Stimulated activated CD8-positive, alpha-beta memory T cell treated with anti-CD3 and anti-CD28 coated beads, Interleukin-2, amount 100 ng/mL, for 1 hour (primary cell): ENCODE results near the gene HDAC4.

Experiments used
- DNase-seq, 2 donors: peaks; one replicate each; pipeline ENCODE4 v3.0.0-alpha.2; 2020; ENCODE audit warnings: low read depth in 2 of 2

HDAC4 gene

GRCh38 chr2:239012936-239013677 lies 387.7 kb downstream of the HDAC4 start:
- no peak for DNase-seq

GRCh38 chr2:239012228-239012627 lies 388.6 kb downstream of the HDAC4 start:
- no peak for DNase-seq

- no peak for DNase-seq
These were observed 391.2 kb downstream of the HDAC4 start for GRCh38 chr2:239009589-239009961.

GRCh38 chr2:239008677-239009588 lies 391.9 kb downstream of the HDAC4 start:
- DNase-seq: no peak

GRCh38 chr2:239008004-239008403 lies 392.8 kb downstream of the HDAC4 start:
- DNase-seq: no peak

- no peak for DNase-seq
These were observed 394.1 kb downstream of the HDAC4 start for GRCh38 chr2:239006622-239007285.

- no peak for DNase-seq
These were observed 395.2 kb downstream of the HDAC4 start for GRCh38 chr2:239005586-239005985.

- no peak for DNase-seq
These were observed 396.4 kb downstream of the HDAC4 start for GRCh38 chr2:239004274-239005015.

- DNase-seq: no peak
These were observed 397.1 kb downstream of the HDAC4 start for GRCh38 chr2:239003624-239004273.

- no peak for DNase-seq
These were observed 397.7 kb downstream of the HDAC4 start for GRCh38 chr2:239002954-239003623.

- DNase-seq: no peak
These were observed 398.2 kb downstream of the HDAC4 start for GRCh38 chr2:239002591-239002953.

GRCh38 chr2:239001794-239002193 lies 399.0 kb downstream of the HDAC4 start:
- no peak for DNase-seq

- DNase-seq: no peak
These were observed 400.2 kb downstream of the HDAC4 start for GRCh38 chr2:239000500-239001073.

- DNase-seq: no peak
These were observed 400.7 kb downstream of the HDAC4 start for GRCh38 chr2:239000089-239000488.

GRCh38 chr2:238999291-238999741 lies 401.5 kb downstream of the HDAC4 start:
- DNase-seq: no peak

- no peak for DNase-seq
These were observed 402.0 kb downstream of the HDAC4 start for GRCh38 chr2:238998801-238999200.
